ENCODE measurements around the gene MED25.

- TF ChIP-seq POLR2AphosphoS5 (IDR thresholded peaks at IDR 0.05; ENCODE audit: low read depth), result no peak
- TF ChIP-seq CTCF (IDR thresholded peaks at IDR 0.05; ENCODE audit: insufficient read depth, low read length), result no peak
- no peak for TF ChIP-seq REST (IDR thresholded peaks at IDR 0.05; ENCODE audit: insufficient replicate concordance, low read depth)
- TF ChIP-seq SPI1 (IDR thresholded peaks at IDR 0.05; ENCODE audit: borderline replicate concordance, low read depth), result no peak
Measured at GRCh38 chr19:49788857-49789256, 29.2 kb upstream of the MED25 start.
